H9 (cell line): ENCODE results near the gene KCNN3. TPM values are rescaled to one million over a fixed set of nuclear protein-coding genes. Genes with fewer than 3 reads are reported as not detected.

Experiments used
- DNase-seq: peaks from one replicate; pipeline ENCODE4 v3.0.0-alpha.2; 2017
- H2AFZ ChIP-seq: one replicate; pipeline ENCODE4 v1.6.1; 2013; ENCODE audit warnings: mild to moderate bottlenecking, low read length, control low read depth, moderate library complexity
- H2AK5ac ChIP-seq: 2 replicates; pipeline ENCODE4 v1.6.1; 2013; ENCODE audit warnings: low read length, control low read depth, mixed read lengths; ENCODE audit not compliant: insufficient read length
- H2BK120ac ChIP-seq: one replicate; pipeline ENCODE4 v1.6.1; 2013; ENCODE audit warnings: low read depth, mild to moderate bottlenecking, low read length, control low read depth, inconsistent platforms; ENCODE audit not compliant: poor library complexity, severe bottlenecking
- H2BK12ac ChIP-seq: 2 replicates; pipeline ENCODE4 v1.6.1; 2013; ENCODE audit warnings: low read length, control low read depth, mixed read lengths, low read depth; ENCODE audit not compliant: insufficient read length
- H2BK15ac ChIP-seq: 2 replicates; pipeline ENCODE4 v1.6.1; 2013; ENCODE audit warnings: low read depth, low read length, control low read depth
- H2BK20ac ChIP-seq: one replicate; pipeline ENCODE4 v1.6.1; 2013; ENCODE audit warnings: low read depth, mild to moderate bottlenecking, low read length, control low read depth, inconsistent platforms; ENCODE audit not compliant: poor library complexity, severe bottlenecking
- H2BK5ac ChIP-seq: 2 replicates; pipeline ENCODE4 v1.6.1; 2013; ENCODE audit warnings: low read length, control low read depth, mixed read lengths; ENCODE audit not compliant: insufficient read length
- H3K14ac ChIP-seq: 2 replicates; pipeline ENCODE4 v1.6.1; 2013; ENCODE audit warnings: low read length, control low read depth; ENCODE audit not compliant: insufficient read depth
- H3K18ac ChIP-seq: 2 replicates; pipeline ENCODE4 v1.6.1; 2013; ENCODE audit warnings: low read depth, mild to moderate bottlenecking, mixed read lengths, low read length, control low read depth; ENCODE audit not compliant: insufficient read length
- H3K23ac ChIP-seq: 2 replicates; pipeline ENCODE4 v1.6.1; 2013; ENCODE audit warnings: low read length, control low read depth, mixed read lengths, low read depth; ENCODE audit not compliant: insufficient read length
- H3K23me2 ChIP-seq: 2 replicates; pipeline ENCODE4 v1.6.1; 2013; ENCODE audit warnings: low read depth, mild to moderate bottlenecking, mixed read lengths, low read length, control low read depth; ENCODE audit not compliant: insufficient read length, poor library complexity, severe bottlenecking
- H3K27ac ChIP-seq: 2 replicates; pipeline ENCODE4 v1.5.1; 2013; ENCODE audit warnings: low read length, control low read depth, mixed read lengths, low read depth; ENCODE audit not compliant: insufficient read length
- H3K27me3 ChIP-seq: 2 replicates; pipeline ENCODE4 v1.6.1; 2013; ENCODE audit warnings: low read length, control low read depth, inconsistent platforms; ENCODE audit not compliant: insufficient read depth
- H3K4ac ChIP-seq: 2 replicates; pipeline ENCODE4 v1.6.1; 2013; ENCODE audit warnings: low read depth, mild to moderate bottlenecking, control low read depth, inconsistent platforms, low read length, moderate library complexity
- H3K4me1 ChIP-seq: 2 replicates; pipeline ENCODE4 v1.6.1; 2013; ENCODE audit warnings: low read length, control low read depth, inconsistent platforms; ENCODE audit not compliant: insufficient read depth
- H3K4me2 ChIP-seq: 2 replicates; pipeline ENCODE4 v1.6.1; 2013; ENCODE audit warnings: low read length, control low read depth, mixed read lengths; ENCODE audit not compliant: insufficient read length, insufficient read depth
- H3K56ac ChIP-seq: 2 replicates; pipeline ENCODE4 v1.6.1; 2013; ENCODE audit warnings: low read depth, mild to moderate bottlenecking, mixed read lengths, low read length, control low read depth; ENCODE audit not compliant: insufficient read length
- H3K79me1 ChIP-seq: 2 replicates; pipeline ENCODE4 v1.6.1; 2013; ENCODE audit warnings: low read depth, mild to moderate bottlenecking, moderate library complexity, low read length, control low read depth, inconsistent platforms; ENCODE audit not compliant: insufficient read depth, poor library complexity, severe bottlenecking
- H3K79me2 ChIP-seq: 2 replicates; pipeline ENCODE4 v1.6.1; 2013; ENCODE audit warnings: low read length, control low read depth, inconsistent platforms; ENCODE audit not compliant: insufficient read depth
- H3K9ac ChIP-seq: 2 replicates; pipeline ENCODE4 v1.6.1; 2013; ENCODE audit warnings: low read length, control low read depth, mixed read lengths; ENCODE audit not compliant: insufficient read length; ENCODE audit errors: extremely low read depth
- H3K9me3 ChIP-seq: one replicate; pipeline ENCODE4 v1.6.1; 2013; ENCODE audit warnings: low read depth, low read length, inconsistent platforms; ENCODE audit not compliant: control insufficient read depth
- H3T11ph ChIP-seq: one replicate; pipeline ENCODE4 v1.6.1; 2013; ENCODE audit warnings: mild to moderate bottlenecking, low read length, control low read depth, inconsistent platforms
- H4K20me1 ChIP-seq: one replicate; pipeline ENCODE4 v1.6.1; 2013; ENCODE audit not compliant: control insufficient read depth, insufficient read length, insufficient read depth
- H4K5ac ChIP-seq: 2 replicates; pipeline ENCODE4 v1.6.1; 2013; ENCODE audit warnings: low read depth, mild to moderate bottlenecking, mixed read lengths, low read length, control low read depth; ENCODE audit not compliant: insufficient read length
- H4K8ac ChIP-seq: replicated peaks from 2 replicates; pipeline ENCODE4 v1.6.1; 2013; ENCODE audit warnings: low read length, control low read depth, mixed read lengths, low read depth; ENCODE audit not compliant: insufficient read length
- H4K91ac ChIP-seq: 2 replicates; pipeline ENCODE4 v1.6.1; 2013; ENCODE audit warnings: low read depth, mild to moderate bottlenecking, moderate library complexity, mixed read lengths, low read length, control low read depth; ENCODE audit not compliant: insufficient read length
- H3K27ac Mint-ChIP-seq, 3 experiments: 2 replicates in 2 of 3; 3 replicates in 1 of 3; pipeline ENCODE4 v1.8.0; 2020 to 2021; ENCODE audit warnings: mixed read lengths in 3 of 3, mild to moderate bottlenecking in 1 of 3, moderate library complexity in 1 of 3
- H3K27me3 Mint-ChIP-seq: 2 replicates; pipeline ENCODE4 v1.8.0; 2021; ENCODE audit warnings: low read depth, mild to moderate bottlenecking, moderate library complexity, mixed read lengths
- H3K36me3 Mint-ChIP-seq, 3 experiments: 2 replicates in 2 of 3; 3 replicates in 1 of 3; pipeline ENCODE4 v1.8.0; 2020 to 2021; ENCODE audit warnings: low read depth in 3 of 3, mixed read lengths in 3 of 3; ENCODE audit not compliant: insufficient read depth in 1 of 3
- H3K4me1 Mint-ChIP-seq, 2 experiments: 2 replicates each; pipeline ENCODE4 v1.8.0; 2020; ENCODE audit warnings: mixed read lengths in 2 of 2
- H3K4me3 Mint-ChIP-seq, 2 experiments: 2 replicates in 1 of 2; 3 replicates in 1 of 2; pipeline ENCODE4 v1.8.0; 2020 to 2021; ENCODE audit warnings: mild to moderate bottlenecking in 2 of 2, mixed read lengths in 2 of 2, moderate library complexity in 1 of 2
- H3K9me3 Mint-ChIP-seq, 2 experiments: 2 replicates in 1 of 2; 3 replicates in 1 of 2; pipeline ENCODE4 v1.8.0; 2020; ENCODE audit warnings: mild to moderate bottlenecking in 2 of 2, mixed read lengths in 2 of 2, moderate library complexity in 1 of 2
- WGBS: extraction: QIAGEN DNeasy Blood & Tissue Kit; methylation state at CpG from one replicate; pipeline ENCODE4 v1.1.7; 2013; ENCODE audit warnings: missing lambda C conversion rate, low lambda C conversion rate, mixed read lengths; ENCODE audit not compliant: insufficient read length; ENCODE audit errors: extremely low coverage; 5-methylcytosine and 5-hydroxymethylcytosine counted together
- total RNA-seq: library from RNA; stranded (reverse); gene quantifications from 2 replicates; pipeline ENCODE4 v1.2.1, GENCODE V29; 2021
- TF ChIP-seq, protein P1 (sequence below): fragments of 200-600 bp; sonication (generic); conservative IDR thresholded peaks from 3 replicates; pipeline ENCODE4 v1.8.0; 2021; ENCODE audit warnings: antibody characterized with exemption, mild to moderate bottlenecking

The KCNN3 gene
- total RNA-seq, 1 experiment from 2014 or later: 0.83 TPM

GRCh38 chr1:154764181-154764580, 105.9 kb downstream of the KCNN3 start:
- Histone ChIP-seq H2BK120ac (no peak overlapping the region), H2BK20ac (no peak overlapping the region), H4K91ac (no peak overlapping the region), H3K79me1 (no peaks in the 10 kb centered on the region), H3K56ac (no peak overlapping the region), H3K23ac (no peak overlapping the region), H3T11ph (no peak overlapping the region), H2AK5ac (no peak overlapping the region), H3K27me3 (no peaks in the 10 kb centered on the region; the same call in 1 of the 2 replicates), H4K20me1 (no peaks in the 10 kb centered on the region), H3K9me3 (no peaks in the 10 kb centered on the region), H3K18ac (no peak overlapping the region), H3K27ac (no peak overlapping the region), H3K4me1 (no peaks in the 10 kb centered on the region), H2AFZ (no peak overlapping the region), H2BK12ac (no peak overlapping the region), H3K23me2 (no peaks in the 10 kb centered on the region), H3K9ac (no peak overlapping the region), H2BK15ac (no peak overlapping the region), H3K4ac (no peak overlapping the region), H4K5ac (no peak overlapping the region), H3K14ac (no peak overlapping the region), H3K79me2 (no peaks in the 10 kb centered on the region), H4K8ac (no peak overlapping the region), H3K4me2 (no peak overlapping the region), H2BK5ac (no peak overlapping the region)
- no peaks in the 10 kb centered on the region for H3K9me3 Mint-ChIP-seq
- H3K27ac Mint-ChIP-seq: no peak overlapping the region
- peaks cover 48% of the 10 kb centered on the region for H3K27me3 Mint-ChIP-seq
- H3K4me3 Mint-ChIP-seq: no peak overlapping the region
- no peaks in the 10 kb centered on the region; a peak in 1 of 7 replicates for H3K36me3 Mint-ChIP-seq
- DNase-seq: no peak
- no CpG with 5 or more reads among the region's 1 CpG for WGBS
- TF ChIP-seq, protein P1, sequence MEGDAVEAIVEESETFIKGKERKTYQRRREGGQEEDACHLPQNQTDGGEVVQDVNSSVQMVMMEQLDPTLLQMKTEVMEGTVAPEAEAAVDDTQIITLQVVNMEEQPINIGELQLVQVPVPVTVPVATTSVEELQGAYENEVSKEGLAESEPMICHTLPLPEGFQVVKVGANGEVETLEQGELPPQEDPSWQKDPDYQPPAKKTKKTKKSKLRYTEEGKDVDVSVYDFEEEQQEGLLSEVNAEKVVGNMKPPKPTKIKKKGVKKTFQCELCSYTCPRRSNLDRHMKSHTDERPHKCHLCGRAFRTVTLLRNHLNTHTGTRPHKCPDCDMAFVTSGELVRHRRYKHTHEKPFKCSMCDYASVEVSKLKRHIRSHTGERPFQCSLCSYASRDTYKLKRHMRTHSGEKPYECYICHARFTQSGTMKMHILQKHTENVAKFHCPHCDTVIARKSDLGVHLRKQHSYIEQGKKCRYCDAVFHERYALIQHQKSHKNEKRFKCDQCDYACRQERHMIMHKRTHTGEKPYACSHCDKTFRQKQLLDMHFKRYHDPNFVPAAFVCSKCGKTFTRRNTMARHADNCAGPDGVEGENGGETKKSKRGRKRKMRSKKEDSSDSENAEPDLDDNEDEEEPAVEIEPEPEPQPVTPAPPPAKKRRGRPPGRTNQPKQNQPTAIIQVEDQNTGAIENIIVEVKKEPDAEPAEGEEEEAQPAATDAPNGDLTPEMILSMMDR: no peak
- peaks cover 0 to 3% of the 10 kb centered on the region in 2 experiments; a peak in 1 of 4 replicates for H3K4me1 Mint-ChIP-seq
